GM18519 (cell line): ENCODE results near the gene SSRP1.
"Not testable (repeated sequence)": the region's sequence is repeated elsewhere in the genome, so short reads cannot be mapped to it uniquely, and the experiment has no call there.

ENCODE experiments used
- ATAC-seq: cut with Tn5 transposase; IDR thresholded peaks from one replicate; pipeline ENCODE4 v1.9.1; 2021; ENCODE audit warnings: mild to moderate bottlenecking, moderate library complexity; ENCODE audit not compliant: unreplicated experiment, low FRiP score

Gene SSRP1

GRCh38 chr11:57335343-57336110 is at the start of gene SSRP1:
SSRP1 (minus strand) TSS chr11:57335892; CDS start chr11:57335121, 771 bp downstream.
- peak; percentile 98 for ATAC-seq

- no peak for ATAC-seq
These were observed 45.3 kb upstream of the SSRP1 start, which contains the start of gene PRG3 for GRCh38 chr11:57380975-57381374. PRG3 (minus strand) TSS chr11:57381150; CDS start chr11:57380708, 442 bp downstream.

DNA sequence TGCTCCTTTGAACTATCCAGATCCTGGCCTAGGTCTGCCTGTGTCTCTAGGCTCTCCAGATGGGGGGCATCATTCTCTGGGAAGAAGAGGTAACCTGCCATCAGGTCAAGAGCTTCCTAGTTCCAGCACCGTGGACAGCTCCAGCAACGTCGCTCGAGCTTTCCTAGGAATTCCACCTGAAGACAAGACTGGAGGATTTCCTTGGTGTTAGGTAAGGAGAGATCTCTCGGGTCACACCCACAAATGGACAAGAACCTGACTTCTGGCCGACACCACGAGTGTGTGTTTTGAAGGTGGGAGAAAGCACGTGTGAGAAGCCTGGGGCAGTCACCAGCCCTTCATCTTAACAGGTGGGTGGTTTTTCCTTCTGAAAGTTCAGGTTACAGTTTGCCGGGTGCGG is 44.0 kb upstream of the SSRP1 start:
- ATAC-seq = no peak

DNA sequence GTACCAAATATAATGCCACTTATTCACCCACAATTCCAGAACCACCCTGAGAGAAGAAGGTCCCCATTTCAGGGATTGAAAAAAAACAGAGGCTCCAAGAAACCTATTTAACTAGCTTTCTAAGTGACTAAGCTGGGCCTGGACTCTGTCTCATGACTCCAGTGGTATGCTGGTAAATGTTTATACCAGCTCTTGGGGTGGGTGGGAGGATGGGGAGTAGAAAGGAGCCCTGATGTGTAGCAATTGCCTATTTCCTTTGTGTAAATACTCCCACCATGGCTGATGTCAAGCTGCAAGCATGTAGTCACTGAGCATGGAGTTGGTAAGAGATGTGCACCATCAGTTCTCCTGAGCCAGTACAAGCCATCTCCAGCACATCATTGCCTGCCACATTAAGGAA is 42.5 kb upstream of the SSRP1 start:
- ATAC-seq = no peak

DNA sequence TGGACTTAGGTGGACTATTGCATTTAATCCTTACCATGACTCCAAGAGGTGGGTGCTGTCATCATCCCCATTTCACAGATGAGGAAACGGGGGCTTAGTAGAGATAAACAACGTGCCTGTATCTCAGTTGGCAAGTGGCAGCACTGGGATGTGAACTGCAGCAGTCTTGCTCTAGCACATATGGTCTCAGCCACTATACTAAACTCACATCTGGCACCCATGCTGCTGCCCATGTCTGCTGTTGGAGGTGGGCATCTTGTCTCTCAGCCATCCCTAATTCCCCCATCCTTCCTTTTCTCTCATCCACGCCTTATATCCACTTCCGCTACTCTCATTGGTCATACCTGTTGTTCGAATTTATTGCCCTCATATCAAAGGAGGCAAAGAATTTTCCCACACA is 41.4 kb upstream of the SSRP1 start:
- no peak for ATAC-seq

GRCh38 chr11:57376095-57377090 is 40.7 kb upstream of the SSRP1 start:
- ATAC-seq = no peak

DNA sequence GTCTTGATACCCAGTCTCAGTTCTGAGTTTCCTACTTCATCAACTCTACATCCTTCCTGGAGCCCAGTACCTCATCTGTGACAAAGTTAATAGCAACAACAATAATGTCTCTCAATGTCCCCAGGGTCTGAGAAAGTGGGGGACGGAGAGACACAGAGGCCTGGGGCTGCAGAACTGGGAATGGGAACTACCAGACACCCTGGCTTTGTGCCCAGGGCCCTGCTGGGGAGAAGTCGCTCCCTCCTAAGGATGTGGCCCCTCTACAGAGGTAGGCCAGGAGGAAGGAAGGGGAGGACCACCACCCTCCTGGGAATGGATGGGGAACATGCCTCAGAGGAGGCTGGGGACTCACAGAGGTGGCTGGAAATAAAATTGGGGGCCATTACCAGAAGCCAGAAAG is 39.8 kb upstream of the SSRP1 start:
- ATAC-seq = no peak

GRCh38 chr11:57374966-57375365 is 39.3 kb upstream of the SSRP1 start:
- no peak for ATAC-seq

GRCh38 chr11:57373146-57373545 is 37.5 kb upstream of the SSRP1 start:
- ATAC-seq = no peak

GRCh38 chr11:57370941-57371340 is 35.2 kb upstream of the SSRP1 start:
- ATAC-seq = no peak

DNA sequence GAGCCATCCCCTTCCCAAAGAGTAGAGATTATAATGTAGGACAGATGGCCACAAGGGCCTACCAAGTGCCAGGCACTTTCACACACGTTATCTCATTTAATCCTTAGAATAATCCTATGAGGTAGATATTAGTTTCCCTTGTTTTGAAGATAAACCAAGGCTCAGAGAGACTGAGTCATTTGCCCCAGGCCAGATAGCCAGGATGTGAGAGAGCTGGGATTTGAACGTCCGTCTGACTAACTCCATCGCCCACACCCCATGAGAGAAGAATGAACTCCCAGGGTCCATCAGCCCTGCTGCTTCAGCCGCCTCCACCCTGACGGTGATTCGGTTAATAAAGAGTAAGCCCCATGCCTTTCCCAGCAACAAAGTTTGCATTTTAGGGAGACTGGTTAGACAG is 34.6 kb upstream of the SSRP1 start:
- no peak for ATAC-seq

DNA sequence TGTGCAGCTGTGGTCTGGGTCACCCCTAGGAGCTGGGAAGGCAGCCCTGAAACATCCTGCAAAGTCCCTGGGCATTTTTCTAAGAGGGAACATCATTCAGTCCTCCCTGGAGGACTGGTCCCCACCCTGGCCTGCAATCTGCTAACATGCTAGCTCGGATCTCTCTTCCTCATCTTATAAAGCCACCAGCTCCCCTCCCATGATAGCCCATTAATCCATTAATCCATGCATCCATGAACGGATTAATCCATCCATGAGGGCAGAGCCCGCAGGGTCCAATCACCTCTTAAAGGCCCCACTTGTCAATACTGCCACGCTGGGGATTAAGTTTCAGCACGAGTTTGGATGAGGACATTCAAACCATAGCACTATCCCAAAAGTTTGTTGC is 33.1 kb upstream of the SSRP1 start:
- no peak for ATAC-seq

DNA sequence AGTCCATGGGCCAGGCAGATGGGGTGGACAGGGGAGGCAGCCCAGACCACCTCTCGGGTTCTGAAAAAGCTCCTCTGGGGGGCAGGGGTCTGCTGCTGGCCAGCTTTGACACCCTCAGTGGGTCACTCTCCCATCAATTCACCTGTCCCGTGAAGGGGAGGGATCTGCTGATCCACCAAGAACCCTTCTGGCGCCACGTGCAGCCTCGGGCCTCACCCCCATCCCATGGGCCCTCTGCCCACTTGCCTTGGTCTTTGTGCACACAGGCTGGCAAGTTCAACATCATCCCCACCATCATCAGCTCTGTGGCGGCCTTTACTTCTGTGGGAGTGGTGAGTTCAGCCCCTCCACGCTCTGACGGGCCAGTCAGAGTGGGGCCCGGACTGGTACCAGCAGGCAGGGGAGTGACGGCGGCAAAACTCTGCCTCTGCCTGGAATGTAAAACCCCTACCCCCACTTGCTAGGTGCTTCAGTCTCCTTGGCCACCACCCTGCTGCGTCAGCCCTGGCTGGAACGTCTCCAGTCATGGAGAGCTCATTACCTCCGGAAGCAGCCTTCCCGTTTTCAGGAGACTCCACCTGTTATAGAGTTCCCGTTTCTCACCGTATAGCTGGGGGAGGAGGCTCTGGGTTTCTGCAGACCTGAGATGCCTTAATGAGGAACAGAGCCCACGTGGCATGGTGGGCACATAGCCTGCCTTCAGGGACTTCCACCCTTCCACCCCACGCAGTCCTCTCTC is 32.6 kb upstream of the SSRP1 start:
- no peak for ATAC-seq

DNA sequence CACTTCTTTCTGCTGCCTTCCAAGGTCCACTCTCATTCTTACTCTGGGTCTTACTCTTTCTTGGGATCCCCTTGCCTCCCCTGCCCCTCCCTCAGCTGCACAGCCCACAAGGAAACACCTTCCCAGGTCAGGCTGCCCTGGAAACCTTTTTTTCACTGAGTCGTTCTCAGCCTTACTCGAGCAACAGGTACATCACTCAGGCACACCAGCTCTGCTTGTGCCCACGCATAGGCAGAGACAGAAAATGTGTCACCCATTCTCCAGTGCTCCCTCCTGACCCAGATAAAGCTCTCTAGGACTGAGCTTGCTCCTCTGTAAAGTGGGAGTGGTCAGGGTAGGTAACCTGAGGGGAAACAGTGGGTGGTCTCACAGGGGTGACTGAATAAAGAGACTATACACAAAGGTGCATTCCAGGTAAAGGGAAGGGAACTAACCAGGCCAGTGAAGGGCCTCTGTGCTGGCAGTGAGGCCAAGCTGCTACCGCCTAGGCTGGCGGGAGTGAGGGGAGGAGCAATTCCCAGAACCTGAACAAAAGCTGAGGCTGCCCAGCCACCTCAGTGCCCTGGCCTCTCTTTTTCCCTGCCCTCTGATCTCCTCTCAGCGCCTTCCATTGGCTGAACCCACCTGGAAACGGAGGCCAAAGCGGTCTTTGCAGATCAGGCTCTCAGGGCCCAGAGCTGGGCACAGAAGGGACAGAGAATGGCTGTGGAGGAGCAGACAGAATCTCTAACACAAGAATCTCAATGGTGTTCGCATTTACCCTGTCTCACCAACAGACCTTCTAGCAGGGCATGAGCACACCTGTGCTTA is 29.4 kb upstream of the SSRP1 start:
- ATAC-seq = no peak

GRCh38 chr11:57363131-57364080 is 27.7 kb upstream of the SSRP1 start:
- ATAC-seq = no peak

- no peak for ATAC-seq
These were observed 26.2 kb upstream of the SSRP1 start for GRCh38 chr11:57361926-57362325.

DNA sequence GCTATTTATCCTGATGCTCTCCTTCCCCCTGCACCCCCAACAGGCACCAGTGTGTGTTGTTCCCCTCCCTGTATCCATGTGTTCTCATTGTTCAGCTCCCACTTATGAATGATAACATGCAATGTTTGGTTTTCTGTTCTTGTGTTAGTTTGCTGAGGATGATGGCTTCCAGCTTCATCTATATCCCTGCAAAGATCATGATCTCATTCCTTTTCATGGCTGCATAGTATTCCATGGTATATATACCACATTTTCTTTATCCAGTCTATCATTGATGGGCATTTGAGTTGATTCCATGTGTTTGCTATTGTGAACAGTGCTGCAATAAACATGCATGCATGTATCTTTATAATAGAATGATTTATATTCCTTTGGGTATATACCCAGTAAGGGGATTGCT is 25.7 kb upstream of the SSRP1 start:
- ATAC-seq = not testable (repeated sequence)

DNA sequence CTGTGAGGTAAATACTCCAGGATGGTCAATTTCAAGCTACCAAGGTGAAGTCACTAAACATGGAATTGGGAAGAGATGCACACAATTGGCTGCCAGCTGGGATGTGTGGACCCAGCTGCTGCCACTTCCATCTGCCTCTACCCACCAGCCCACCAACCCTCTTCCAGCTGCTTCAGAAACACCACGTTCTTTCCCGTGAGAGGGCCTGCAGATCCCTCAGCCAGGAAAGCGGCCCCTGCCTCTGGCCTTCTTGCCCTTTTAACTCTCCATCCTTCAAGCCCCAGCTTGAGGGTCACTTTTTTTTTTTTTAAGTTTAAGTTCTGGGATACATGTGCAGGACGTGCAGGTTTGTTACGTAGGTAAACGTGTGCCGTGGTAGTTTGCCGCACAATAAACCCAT is 25.3 kb upstream of the SSRP1 start:
- no peak for ATAC-seq
